Adipocyte (in vitro differentiated cells): ENCODE data around the gene RNF130.
A peak's percentile ranks its signal among the peaks of the same experiment; 100 is the strongest.
"Not testable (repeated sequence)": the region's sequence is repeated elsewhere in the genome, so short reads cannot be mapped to it uniquely, and the experiment has no call there.

ENCODE experiments used
- DNase-seq: peaks from one replicate; pipeline ENCODE4 v3.0.0-alpha.2; 2015; ENCODE audit warnings: low read depth
- H3K27me3 ChIP-seq: replicated peaks from 2 replicates; pipeline ENCODE4 v1.7.0; 2013; ENCODE audit warnings: mild to moderate bottlenecking, low read length, moderate library complexity; ENCODE audit not compliant: control insufficient read depth, insufficient read depth
- H3K36me3 ChIP-seq: 2 replicates; pipeline ENCODE4 v1.7.0; 2013; ENCODE audit warnings: low read length, mild to moderate bottlenecking, moderate library complexity; ENCODE audit not compliant: control insufficient read depth, insufficient read depth, severe bottlenecking
- H3K4me1 ChIP-seq: 2 replicates; pipeline ENCODE4 v1.7.0; 2013; ENCODE audit warnings: mild to moderate bottlenecking, low read length, moderate library complexity; ENCODE audit not compliant: control insufficient read depth, insufficient read depth
- H3K4me3 ChIP-seq: 2 replicates; pipeline ENCODE4 v1.7.0; 2013; ENCODE audit warnings: mild to moderate bottlenecking, low read length, moderate library complexity
- H3K9ac ChIP-seq: 2 replicates; pipeline ENCODE4 v1.7.0; 2013; ENCODE audit warnings: mild to moderate bottlenecking, low read length, moderate library complexity
- H3K9me3 ChIP-seq: 2 replicates; pipeline ENCODE4 v1.7.0; 2013; ENCODE audit warnings: mild to moderate bottlenecking, low read length, moderate library complexity; ENCODE audit not compliant: control insufficient read depth

Gene RNF130

GRCh38 chr5:179975713-179976134 lies 95.8 kb downstream of the RNF130 start:
- Histone ChIP-seq H3K27me3 (no peaks in the 10 kb centered on the region), H3K9ac (no peak overlapping the region), H3K36me3 (peaks cover 43% of the 10 kb centered on the region), H3K4me3 (no peak overlapping the region), H3K9me3 (no peaks in the 10 kb centered on the region), H3K4me1 (no peaks in the 10 kb centered on the region)
- DNase-seq = no peak

DNA sequence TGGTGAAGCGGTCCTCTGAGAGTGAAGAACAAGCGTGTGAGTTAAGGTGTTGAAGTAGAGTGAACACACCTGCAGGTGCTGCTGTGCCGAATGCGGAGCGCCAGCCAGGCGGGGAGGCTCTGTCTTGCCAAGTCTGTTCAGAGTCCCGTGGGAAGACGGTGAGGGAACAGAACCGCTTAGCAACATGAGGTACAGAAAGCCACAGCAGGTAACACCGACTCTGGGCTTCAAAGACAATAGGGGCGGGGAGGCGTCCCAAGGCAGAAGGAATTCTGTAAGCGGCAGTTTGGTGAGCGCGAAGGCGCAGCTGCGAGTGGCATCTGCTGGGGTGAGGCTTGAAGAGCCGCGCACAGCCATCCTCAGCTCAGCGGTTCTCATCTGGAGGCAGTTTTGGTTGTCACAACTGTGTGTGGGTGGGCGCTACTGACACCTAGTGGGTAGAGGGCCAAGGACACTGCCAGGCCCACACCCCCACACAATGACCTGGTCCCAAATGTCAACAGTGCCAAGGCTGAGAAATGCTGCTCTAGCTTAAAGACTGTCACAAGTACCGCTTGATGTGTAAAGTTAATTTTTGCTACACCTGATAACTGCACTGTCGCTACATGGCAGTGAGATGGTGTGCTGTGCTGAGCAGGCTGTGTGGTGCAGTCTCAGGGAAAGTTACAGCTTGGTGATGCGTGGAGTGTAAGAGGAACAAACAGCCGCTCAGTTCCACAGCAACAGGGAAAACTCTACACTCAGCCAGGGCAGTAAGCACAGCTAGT lies 96.4 kb downstream of the RNF130 start:
- Histone ChIP-seq H3K4me1 (no peaks in the 10 kb centered on the region), H3K36me3 (peaks cover 41% of the 10 kb centered on the region), H3K9ac (no peak overlapping the region), H3K4me3 (no peak overlapping the region), H3K9me3 (no peaks in the 10 kb centered on the region), H3K27me3 (no peaks in the 10 kb centered on the region)
- peak; percentile 26 for DNase-seq

DNA sequence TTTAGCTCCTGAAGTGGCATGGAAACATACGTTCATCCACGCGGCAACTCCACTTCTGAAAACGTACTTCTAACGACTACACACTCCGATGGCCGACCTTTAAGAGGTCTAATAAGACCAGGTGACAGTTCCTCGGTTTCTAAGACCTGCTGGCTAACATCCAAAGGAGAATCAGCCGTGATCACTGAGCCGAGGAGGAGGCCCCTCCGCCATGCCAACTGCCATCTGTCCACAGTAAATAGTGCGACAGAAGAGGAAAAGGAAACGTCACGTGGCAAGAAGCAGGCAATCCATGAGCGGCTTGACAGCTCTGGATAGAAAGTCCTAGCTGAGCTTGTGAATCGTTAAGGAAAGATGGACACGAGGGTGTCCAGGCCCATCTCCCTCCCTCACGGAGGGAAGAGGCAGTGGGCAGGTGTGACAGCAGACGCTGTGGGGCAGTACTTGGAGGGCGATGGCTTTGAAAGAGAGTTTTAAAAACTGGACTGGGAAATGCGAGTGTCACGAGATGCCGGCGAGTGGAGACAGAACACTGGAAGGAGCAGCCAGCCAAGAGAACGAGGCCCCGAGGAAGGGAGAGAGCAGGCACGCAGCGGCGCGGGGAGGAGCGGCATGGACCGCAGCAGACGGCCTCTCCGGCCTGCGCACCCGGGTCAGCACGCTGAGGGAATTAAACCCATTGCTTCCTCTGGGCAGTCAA lies 97.2 kb downstream of the RNF130 start:
- peaks cover 34% of the 10 kb centered on the region for H3K36me3 ChIP-seq
- no peak for DNase-seq
- no peaks in the 10 kb centered on the region for H3K4me1 ChIP-seq
- H3K4me3 ChIP-seq = no peak overlapping the region
- no peak overlapping the region for H3K9ac ChIP-seq
- H3K9me3 ChIP-seq = no peaks in the 10 kb centered on the region
- H3K27me3 ChIP-seq = no peaks in the 10 kb centered on the region

GRCh38 chr5:179973391-179973790 lies 98.2 kb downstream of the RNF130 start:
- no peaks in the 10 kb centered on the region for H3K9me3 ChIP-seq
- peaks cover 35% of the 10 kb centered on the region for H3K36me3 ChIP-seq
- H3K27me3 ChIP-seq = no peaks in the 10 kb centered on the region
- no peaks in the 10 kb centered on the region for H3K4me1 ChIP-seq
- DNase-seq = no peak
- H3K4me3 ChIP-seq = no peak overlapping the region
- H3K9ac ChIP-seq = no peak overlapping the region

- Histone ChIP-seq H3K9me3 (no peaks in the 10 kb centered on the region), H3K4me1 (no peaks in the 10 kb centered on the region), H3K9ac (no peak overlapping the region), H3K27me3 (no peaks in the 10 kb centered on the region), H3K4me3 (no peak overlapping the region), H3K36me3 (peaks cover 39% of the 10 kb centered on the region)
- DNase-seq = no peak
Measured at GRCh38 chr5:179969110-179969509, 102.4 kb downstream of the RNF130 start.

DNA sequence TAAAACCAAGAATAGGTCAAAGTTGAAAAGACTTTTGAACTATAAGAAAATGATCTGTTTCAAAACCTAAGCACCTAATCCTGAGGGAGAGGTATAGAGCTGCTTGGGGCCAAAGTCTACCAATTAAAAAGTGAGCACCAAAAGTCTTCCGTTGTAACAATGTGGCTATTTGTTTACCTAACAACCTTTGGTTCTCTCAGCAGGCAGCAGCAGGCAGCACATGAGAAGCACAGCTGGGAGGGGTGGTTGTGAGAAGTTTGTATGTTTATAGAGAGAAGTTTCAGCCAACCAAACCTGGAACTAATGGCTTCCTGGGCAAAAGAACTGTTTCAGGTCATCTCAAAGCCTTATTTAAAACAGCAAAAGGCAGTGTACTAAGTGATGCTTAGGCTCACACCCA lies 104.1 kb downstream of the RNF130 start:
- no peak overlapping the region for H3K9ac ChIP-seq
- H3K36me3 ChIP-seq = peaks cover 40% of the 10 kb centered on the region
- H3K4me1 ChIP-seq = no peaks in the 10 kb centered on the region

GRCh38 chr5:179964015-179964414 lies 107.5 kb downstream of the RNF130 start:
- H3K9me3 ChIP-seq = no peaks in the 10 kb centered on the region
- H3K4me1 ChIP-seq = no peaks in the 10 kb centered on the region
- no peak for DNase-seq
- H3K9ac ChIP-seq = no peak overlapping the region
- H3K4me3 ChIP-seq = no peak overlapping the region
- peaks cover 45% of the 10 kb centered on the region for H3K36me3 ChIP-seq
- no peaks in the 10 kb centered on the region for H3K27me3 ChIP-seq

More for the DNA sequence above, 104.1 kb downstream of the RNF130 start:
- H3K4me3 ChIP-seq = no peak overlapping the region
- no peak for DNase-seq
- no peaks in the 10 kb centered on the region for H3K9me3 ChIP-seq
- H3K27me3 ChIP-seq = no peaks in the 10 kb centered on the region

- no peaks in the 10 kb centered on the region for H3K9me3 ChIP-seq
- H3K9ac ChIP-seq = no peak overlapping the region
- peaks cover 41% of the 10 kb centered on the region for H3K36me3 ChIP-seq
- H3K4me3 ChIP-seq = no peak overlapping the region
- no peaks in the 10 kb centered on the region for H3K4me1 ChIP-seq
- H3K27me3 ChIP-seq = no peaks in the 10 kb centered on the region
- DNase-seq = no peak
Measured at GRCh38 chr5:179963375-179963774, 108.2 kb downstream of the RNF130 start.

- DNase-seq = no peak
- peaks cover 28% of the 10 kb centered on the region for H3K36me3 ChIP-seq
- no peak overlapping the region for H3K4me3 ChIP-seq
- H3K9ac ChIP-seq = no peak overlapping the region
- no peaks in the 10 kb centered on the region for H3K9me3 ChIP-seq
- H3K4me1 ChIP-seq = peaks cover 12% of the 10 kb centered on the region
- H3K27me3 ChIP-seq = no peaks in the 10 kb centered on the region
Measured at GRCh38 chr5:179960204-179960831, 111.2 kb downstream of the RNF130 start.

DNA sequence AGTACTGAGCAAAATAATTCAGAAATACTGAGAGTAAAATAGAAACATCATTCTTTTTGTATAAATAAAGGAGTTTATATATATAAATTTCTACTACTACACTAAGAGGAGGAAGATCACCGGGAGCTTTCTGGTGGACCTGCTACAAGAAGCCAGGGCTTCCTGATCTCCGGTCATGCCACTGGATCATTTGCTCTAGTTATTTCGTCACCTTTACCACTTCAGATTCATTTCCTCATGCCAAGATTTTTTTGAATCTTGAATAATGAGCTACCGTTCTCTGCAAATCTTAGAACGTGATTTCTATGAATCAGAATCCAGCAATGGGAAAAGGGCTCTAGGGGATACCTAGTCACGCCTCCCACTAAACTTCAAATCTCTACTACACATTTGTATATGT lies 111.9 kb downstream of the RNF130 start:
- no peak overlapping the region for H3K9ac ChIP-seq
- H3K4me1 ChIP-seq = peaks cover 18% of the 10 kb centered on the region
- H3K27me3 ChIP-seq = no peaks in the 10 kb centered on the region
- H3K4me3 ChIP-seq = no peak overlapping the region
- no peaks in the 10 kb centered on the region for H3K9me3 ChIP-seq
- peaks cover 24% of the 10 kb centered on the region for H3K36me3 ChIP-seq
- DNase-seq = no peak

DNA sequence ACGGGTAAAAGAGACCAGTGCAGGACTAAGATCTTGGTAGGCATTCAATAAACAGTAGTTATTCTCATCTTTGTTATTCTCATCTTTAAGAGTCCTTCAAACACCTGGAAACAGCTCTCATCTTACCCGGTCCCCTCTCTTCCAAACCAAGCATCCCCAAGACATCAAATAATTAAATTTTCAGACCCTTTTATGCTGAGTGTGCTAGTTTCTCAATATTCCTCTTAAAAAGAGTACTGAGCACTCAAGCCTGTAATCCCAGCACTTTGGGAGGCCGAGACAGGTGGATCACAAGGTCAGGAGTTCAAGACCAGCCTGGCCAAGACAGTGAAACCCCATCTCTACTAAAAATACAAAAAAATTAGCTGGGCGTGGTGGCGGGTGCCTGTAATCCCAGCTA lies 112.4 kb downstream of the RNF130 start:
- H3K9me3 ChIP-seq, DNase-seq, H3K9ac ChIP-seq, H3K27me3 ChIP-seq, H3K4me3 ChIP-seq: not testable (repeated sequence)
- peaks cover 19% of the 10 kb centered on the region for H3K36me3 ChIP-seq
- peaks cover 23% of the 10 kb centered on the region for H3K4me1 ChIP-seq
